ENCODE data around the gene FRYL. TPM values are rescaled to one million over a fixed set of nuclear protein-coding genes. Genes with fewer than 3 reads are reported as not detected.

The FRYL gene
- total and polyA plus RNA-seq, 2 of the 8 experiments (the other 6 are each of a cell fraction or from before 2014, with no cell fraction given): 8.0 to 36.5 TPM

DNA sequence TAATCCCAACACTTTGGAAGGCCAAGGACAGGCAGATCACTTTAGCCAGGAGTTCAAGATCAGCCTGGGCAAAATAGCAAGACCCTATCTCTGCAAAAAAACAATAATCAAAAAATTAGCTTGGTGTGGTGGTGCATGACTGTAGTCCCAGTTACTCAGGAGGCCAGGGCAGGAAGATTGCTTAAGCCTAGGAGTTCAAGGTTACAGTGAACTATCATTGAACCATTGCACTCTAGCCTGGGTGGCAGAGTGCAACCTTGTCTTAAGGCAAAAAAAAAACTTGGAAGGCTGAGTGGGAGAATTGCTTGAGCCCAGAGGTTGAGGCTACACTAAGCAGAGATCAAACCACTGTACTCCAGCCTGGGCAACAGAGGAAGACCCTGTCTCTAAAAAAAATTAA is 5.2 kb upstream of the FRYL start:
- TF ChIP-seq YY1 (IDR thresholded peaks at IDR 0.05; ENCODE audit: low read depth, low read length): no peak
- TF ChIP-seq CBX5 (IDR thresholded peaks at IDR 0.05; ENCODE audit: low read depth, low read length): no peak
- no peak for TF ChIP-seq EZH2 (IDR thresholded peaks at IDR 0.05; ENCODE audit: low read depth, low read length, severe bottlenecking)
- TF ChIP-seq EGR1 (IDR thresholded peaks at IDR 0.05; ENCODE audit: borderline replicate concordance, low read depth, low read length): no peak
- TF ChIP-seq RXRA (IDR thresholded peaks at IDR 0.05; ENCODE audit: insufficient read depth, low read depth, low read length): no peak
- no peak for TF ChIP-seq SP4 (IDR thresholded peaks at IDR 0.05; ENCODE audit: low read length)
- no peak for TF ChIP-seq ZNF274 (IDR thresholded peaks at IDR 0.05; ENCODE audit: borderline replicate concordance, extremely low read depth, low read length)
- TF ChIP-seq TBP (IDR thresholded peaks at IDR 0.05; ENCODE audit: low read depth, low read length): no peak
- TF ChIP-seq POU5F1 (IDR thresholded peaks at IDR 0.05; ENCODE audit: low read depth, low read length): no peak
- TF ChIP-seq BCL11A (IDR thresholded peaks at IDR 0.05; ENCODE audit: low read depth in 2 of 2, low read length in 2 of 2): no peak
- no peak for TF ChIP-seq CHD2 (IDR thresholded peaks at IDR 0.05; ENCODE audit: low read length)
- TF ChIP-seq RNF2 (IDR thresholded peaks at IDR 0.05; ENCODE audit: borderline replicate concordance, low read depth, low read length, missing control alignments, poor library complexity, severe bottlenecking): no peak
- TF ChIP-seq CTBP2 (IDR thresholded peaks at IDR 0.05; ENCODE audit: borderline replicate concordance, insufficient read depth, insufficient read length, low read length): no peak
- no peak for TF ChIP-seq SUZ12 (IDR thresholded peaks at IDR 0.05; ENCODE audit: low read length)
- no peaks in the 10 kb centered on the region for H3K79me2 ChIP-seq (ENCODE audit: control insufficient read depth in 1 of 2, insufficient read depth in 2 of 2, low read length in 2 of 2)
- H3K18ac ChIP-seq (ENCODE audit: extremely low read depth, low read length): no peak overlapping the region
- DNase-seq (ENCODE audit: low read depth in 1 of 2, low spot score in 2 of 2): no peak
- POLR2A ChIA-PET (ENCODE audit: partially characterized antibody): interaction anchor here (1.6 kb wide), 1 partner anchor 10 kb away, joined by 3 read pairs; no protein-coding TSS in a partner anchor
- FAIRE-seq: no peak
- H3K4me2 ChIP-seq (ENCODE audit: insufficient read depth in 1 of 2, low read depth in 2 of 2, low read length in 2 of 2): no peak overlapping the region
- no peak overlapping the region for H4K5ac ChIP-seq (ENCODE audit: insufficient read length, low read depth, low read length)
- H2BK5ac ChIP-seq (ENCODE audit: low read depth, low read length): no peak overlapping the region
- H2AFZ ChIP-seq (ENCODE audit: low read length): no peak overlapping the region
- H3K79me1 ChIP-seq (ENCODE audit: low read depth, low read length): no peaks in the 10 kb centered on the region
- peaks cover 6% of the 10 kb centered on the region for H3K23me2 ChIP-seq (ENCODE audit: low read depth, low read length)
- no peak overlapping the region for H3K14ac ChIP-seq (ENCODE audit: insufficient read length)
- H2BK120ac ChIP-seq (replicated peaks; ENCODE audit: low read depth, low read length): no peak overlapping the region
- no peak overlapping the region for H3K27ac ChIP-seq (ENCODE audit: low read depth, low read length)
- no peak overlapping the region for H3K4ac ChIP-seq (replicated peaks; ENCODE audit: insufficient read length, low read depth, low read length)
- no peak overlapping the region for H4K8ac ChIP-seq (ENCODE audit: extremely low read depth, insufficient read depth, low read length)
- H3K4me3 ChIP-seq (ENCODE audit: extremely low read depth in 1 of 4, insufficient read depth in 2 of 4, low read depth in 3 of 4, low read length in 4 of 4): no peak overlapping the region
- H3K36me3 ChIP-seq (ENCODE audit: control insufficient read depth in 2 of 4, insufficient read depth in 4 of 4, low read length in 3 of 4): no peaks in the 10 kb centered on the region
- H4K91ac ChIP-seq (replicated peaks; ENCODE audit: insufficient read length, low read length): no peak overlapping the region
- CTCF ChIA-PET (ENCODE audit: partially characterized antibody): no interaction called here
- no peak overlapping the region for H2BK15ac ChIP-seq (ENCODE audit: low read length)
- H2AK5ac ChIP-seq (ENCODE audit: low read depth, low read length): no peak overlapping the region
- no peaks in the 10 kb centered on the region for H3K27me3 ChIP-seq (replicated peaks in 1 of 4; ENCODE audit: control insufficient read depth in 3 of 4, extremely low read depth in 1 of 4, insufficient read depth in 3 of 4, low read length in 3 of 4)
- no peak overlapping the region for H3K56ac ChIP-seq (replicated peaks; ENCODE audit: insufficient read length, low read depth, low read length)
- H2BK20ac ChIP-seq (ENCODE audit: low read length): no peak overlapping the region
- H2BK12ac ChIP-seq (ENCODE audit: low read depth, low read length): no peak overlapping the region
- no peaks in the 10 kb centered on the region for H3K9me3 ChIP-seq (ENCODE audit: insufficient read depth in 2 of 2, low read depth in 1 of 2, low read length in 1 of 2)
- no peaks in the 10 kb centered on the region for H4K20me1 ChIP-seq (replicated peaks in 1 of 2; ENCODE audit: control insufficient read depth in 1 of 2, insufficient read depth in 2 of 2, low read length in 2 of 2)
- peaks cover 0 to 8% (median under 1%) of the 10 kb centered on the region in 4 experiments; a peak in 4 of 7 replicates for H3K4me1 ChIP-seq (replicated peaks in 1 of 4; ENCODE audit: control insufficient read depth in 3 of 4, insufficient read depth in 4 of 4, low read length in 3 of 4)
- no peak overlapping the region for H3K23ac ChIP-seq (ENCODE audit: insufficient read length)
- H3K9ac ChIP-seq (replicated peaks in 1 of 4; ENCODE audit: extremely low read depth in 1 of 4, low read depth in 3 of 4, low read length in 3 of 4): no peak overlapping the region

All from H1 (cell line).